ENCODE data around the gene CLTRN. TPM values are rescaled to one million over a fixed set of nuclear protein-coding genes. Genes with fewer than 3 reads are reported as not detected.

CLTRN gene
- polyA plus RNA-seq, 4 donors: 0.52 to 1.9 (median 0.81) TPM; not detected in 1

GRCh38 chrX:15594371-15594770 lies 70.2 kb downstream of the CLTRN start:
- H3K9me3 ChIP-seq (ENCODE audit: control insufficient read depth in 2 of 2, insufficient read depth in 1 of 2, low read depth in 1 of 2, low read length in 1 of 2): no peaks in the 10 kb centered on the region
- H3K27me3 ChIP-seq (ENCODE audit: control insufficient read depth in 3 of 3, insufficient read depth in 3 of 3, low read length in 3 of 3): no peaks in the 10 kb centered on the region
- FAIRE-seq (no peak), DNase-seq (no peak)
- no peak overlapping the region for H3K4me3 ChIP-seq (ENCODE audit: low read depth in 1 of 3, low read length in 3 of 3)
- 31 to 45% (median 45%) methylated on average over 2 of the region's 2 CpGs for WGBS, 3 donors
- peaks cover 0 to 5% (median 2%) of the 10 kb centered on the region in 3 donors for H3K36me3 ChIP-seq (ENCODE audit: control insufficient read depth in 3 of 3, insufficient read depth in 2 of 3, low read depth in 1 of 3, low read length in 3 of 3)
- no peaks in the 10 kb centered on the region for H3K4me1 ChIP-seq (ENCODE audit: control insufficient read depth in 3 of 3, insufficient read depth in 2 of 3, low read depth in 1 of 3, low read length in 2 of 3)
- H3K27ac ChIP-seq (ENCODE audit: low read depth in 1 of 3, low read length in 2 of 3): no peak overlapping the region

GRCh38 chrX:15579778-15580747 lies 84.5 kb downstream of the CLTRN start:
- no peaks in the 10 kb centered on the region for H3K9me3 ChIP-seq (ENCODE audit: control insufficient read depth in 2 of 2, insufficient read depth in 1 of 2, low read depth in 1 of 2, low read length in 1 of 2)
- peaks cover 0 to 19% (median 0%) of the 10 kb centered on the region in 3 donors for H3K4me1 ChIP-seq (ENCODE audit: control insufficient read depth in 3 of 3, insufficient read depth in 2 of 3, low read depth in 1 of 3, low read length in 2 of 3)
- peak overlapping the region; percentile 37 to 85 (median 79) for H3K27ac ChIP-seq (ENCODE audit: low read depth in 1 of 3, low read length in 2 of 3)
- WGBS, 3 donors: 8 to 38% (median 29%) methylated on average over 5 of the region's 5 CpGs
- peaks cover 0 to 7% (median 3%) of the 10 kb centered on the region in 3 donors for H3K36me3 ChIP-seq (ENCODE audit: control insufficient read depth in 3 of 3, insufficient read depth in 2 of 3, low read depth in 1 of 3, low read length in 3 of 3)
- H3K4me3 ChIP-seq (ENCODE audit: low read depth in 1 of 3, low read length in 3 of 3): no peak overlapping the region
- peak; percentile 79 for FAIRE-seq
- no peaks in the 10 kb centered on the region for H3K27me3 ChIP-seq (ENCODE audit: control insufficient read depth in 3 of 3, insufficient read depth in 3 of 3, low read length in 3 of 3)
- DNase-seq: peak; percentile 42 to 62

Other genes with a start within 250 kb of the CLTRN start
- 10 to 100 TPM in 2 of 4 donors, 1 to 10 TPM in 2; 3.9 to 13.4 (median 11.3) TPM for gene PIR, start 171.5 kb downstream of the CLTRN start, polyA plus RNA-seq
- gene BMX, start 164.0 kb downstream of the CLTRN start, polyA plus RNA-seq: 1 to 10 TPM; 1.4 to 8.6 (median 5.5) TPM
- gene ACE2, start 63.8 kb downstream of the CLTRN start, polyA plus RNA-seq: 100 to 1,000 TPM in 2 of 4 donors, 10 to 100 TPM in 2; 42.0 to 389 (median 98.5) TPM
- gene CA5B, start 73.5 kb upstream of the CLTRN start, polyA plus RNA-seq: 1 to 10 TPM in 2 of 4 donors, under 1 TPM in 2; 0.22 to 3.0 (median 1.3) TPM
- 10 to 100 TPM in 3 of 4 donors, 1 to 10 TPM in 1; 9.4 to 21.6 (median 13.5) TPM for gene ZRSR2, start 125.7 kb upstream of the CLTRN start, polyA plus RNA-seq
- gene AP1S2, start 190.0 kb upstream of the CLTRN start, polyA plus RNA-seq: 10 to 100 TPM in 2 of 4 donors, 1 to 10 TPM in 2; 8.6 to 22.9 (median 14.5) TPM

All from small intestine (tissue), 7 donors.